Measurements from ENCODE around the gene ERF.

ERF gene

GRCh38 chr19:42285541-42285941 is 30.6 kb upstream of the ERF start:
- no peak for DNase-seq (ENCODE audit: low read depth in 1 of 2, low spot score in 1 of 2)
- TF ChIP-seq JUND (IDR thresholded peaks at IDR 0.05; ENCODE audit: low read depth) = no peak
- in situ Hi-C loops (cut with HindIII; ENCODE audit: low pct_unique_long_range_greater_than_20kb, low sequenced_read_pairs) = no loop called here

- DNase-seq (ENCODE audit: low read depth in 1 of 2, low spot score in 1 of 2) = no peak
- TF ChIP-seq JUND (IDR thresholded peaks at IDR 0.05; ENCODE audit: low read depth) = no peak
- in situ Hi-C loops (cut with HindIII; ENCODE audit: low pct_unique_long_range_greater_than_20kb, low sequenced_read_pairs) = no loop called here
Observed at GRCh38 chr19:42284591-42285341, 29.8 kb upstream of the ERF start.

GRCh38 chr19:42284066-42284501 is 29.2 kb upstream of the ERF start:
- no peak for TF ChIP-seq JUND (IDR thresholded peaks at IDR 0.05; ENCODE audit: low read depth)

GRCh38 chr19:42283188-42284065 is 28.5 kb upstream of the ERF start:
- no peak for TF ChIP-seq JUND (IDR thresholded peaks at IDR 0.05; ENCODE audit: low read depth)
- in situ Hi-C loops (cut with HindIII; ENCODE audit: low pct_unique_long_range_greater_than_20kb, low sequenced_read_pairs) = no loop called here

More at GRCh38 chr19:42284066-42284501, 29.2 kb upstream of the ERF start:
- peak; percentile 68 to 87 for DNase-seq (ENCODE audit: low read depth in 1 of 2, low spot score in 1 of 2)
- in situ Hi-C loops (cut with HindIII; ENCODE audit: low pct_unique_long_range_greater_than_20kb, low sequenced_read_pairs) = no loop called here

GRCh38 chr19:42282819-42283187 is 27.9 kb upstream of the ERF start:
- DNase-seq (ENCODE audit: low read depth in 1 of 2, low spot score in 1 of 2) = no peak
- in situ Hi-C loops (cut with HindIII; ENCODE audit: low pct_unique_long_range_greater_than_20kb, low sequenced_read_pairs) = no loop called here
- no peak for TF ChIP-seq JUND (IDR thresholded peaks at IDR 0.05; ENCODE audit: low read depth)

More at GRCh38 chr19:42283188-42284065, 28.5 kb upstream of the ERF start:
- peak; percentile 88 to 95 for DNase-seq (ENCODE audit: low read depth in 1 of 2, low spot score in 1 of 2)

GRCh38 chr19:42281827-42282762 is 27.2 kb upstream of the ERF start:
- DNase-seq (ENCODE audit: low read depth in 1 of 2, low spot score in 1 of 2) = no peak
- no peak for TF ChIP-seq JUND (IDR thresholded peaks at IDR 0.05; ENCODE audit: low read depth)
- in situ Hi-C loops (cut with HindIII; ENCODE audit: low pct_unique_long_range_greater_than_20kb, low sequenced_read_pairs) = no loop called here

- in situ Hi-C loops (cut with HindIII; ENCODE audit: low pct_unique_long_range_greater_than_20kb, low sequenced_read_pairs) = no loop called here
- DNase-seq (ENCODE audit: low read depth in 1 of 2, low spot score in 1 of 2) = no peak
Observed at GRCh38 chr19:42281146-42281826, 26.4 kb upstream of the ERF start.

GRCh38 chr19:42280815-42281145 is 25.9 kb upstream of the ERF start:
- DNase-seq (ENCODE audit: low read depth in 1 of 2, low spot score in 1 of 2) = no peak
- in situ Hi-C loops (cut with HindIII; ENCODE audit: low pct_unique_long_range_greater_than_20kb, low sequenced_read_pairs) = no loop called here
- no peak for TF ChIP-seq JUND (IDR thresholded peaks at IDR 0.05; ENCODE audit: low read depth)

More at GRCh38 chr19:42281146-42281826, 26.4 kb upstream of the ERF start:
- no peak for TF ChIP-seq JUND (IDR thresholded peaks at IDR 0.05; ENCODE audit: low read depth)

- DNase-seq (ENCODE audit: low read depth in 1 of 2, low spot score in 1 of 2) = peak; percentile 82 to 96
- TF ChIP-seq JUND (IDR thresholded peaks at IDR 0.05; ENCODE audit: low read depth) = no peak
- in situ Hi-C loops (cut with HindIII; ENCODE audit: low pct_unique_long_range_greater_than_20kb, low sequenced_read_pairs) = no loop called here
Observed at GRCh38 chr19:42279902-42280814, 25.2 kb upstream of the ERF start.

- TF ChIP-seq JUND (IDR thresholded peaks at IDR 0.05; ENCODE audit: low read depth) = no peak
- no peak for DNase-seq (ENCODE audit: low read depth in 1 of 2, low spot score in 1 of 2)
- in situ Hi-C loops (cut with HindIII; ENCODE audit: low pct_unique_long_range_greater_than_20kb, low sequenced_read_pairs) = no loop called here
Observed at GRCh38 chr19:42279155-42279901, 24.4 kb upstream of the ERF start.

All from T47D (cell line).